HG02884 (cell line): ENCODE measurements around the gene FNDC3B.

ENCODE experiments used
- ATAC-seq: cut with Tn5 transposase; IDR thresholded peaks from one replicate; pipeline ENCODE4 v1.9.1; 2021; ENCODE audit warnings: mild to moderate bottlenecking, moderate library complexity; ENCODE audit not compliant: unreplicated experiment

The FNDC3B gene

GRCh38 chr3:172051957-172052354 is 12.6 kb downstream of the FNDC3B start:
- ATAC-seq: no peak

DNA sequence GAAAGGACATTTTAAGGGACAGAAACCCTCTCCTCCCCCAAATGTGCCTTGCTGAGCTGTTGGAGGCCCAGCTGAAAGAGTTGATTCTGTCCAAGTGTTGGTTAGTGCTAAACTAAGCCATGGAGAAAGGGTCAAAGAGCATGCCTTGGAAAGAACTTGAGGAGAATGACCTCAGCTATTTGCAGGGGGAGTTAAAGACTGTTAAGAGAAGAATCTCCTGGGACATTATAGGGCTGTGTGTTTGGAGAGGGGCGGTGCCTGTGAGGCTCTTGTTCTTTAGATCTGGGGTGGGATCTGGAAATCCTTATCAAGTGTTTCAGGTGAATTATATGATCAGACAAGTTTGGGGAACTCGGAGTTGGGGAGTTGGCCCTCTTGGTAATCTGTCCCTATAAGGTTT is 13.0 kb downstream of the FNDC3B start:
- no peak for ATAC-seq

GRCh38 chr3:172054115-172054764 is 14.9 kb downstream of the FNDC3B start:
- ATAC-seq: no peak

DNA sequence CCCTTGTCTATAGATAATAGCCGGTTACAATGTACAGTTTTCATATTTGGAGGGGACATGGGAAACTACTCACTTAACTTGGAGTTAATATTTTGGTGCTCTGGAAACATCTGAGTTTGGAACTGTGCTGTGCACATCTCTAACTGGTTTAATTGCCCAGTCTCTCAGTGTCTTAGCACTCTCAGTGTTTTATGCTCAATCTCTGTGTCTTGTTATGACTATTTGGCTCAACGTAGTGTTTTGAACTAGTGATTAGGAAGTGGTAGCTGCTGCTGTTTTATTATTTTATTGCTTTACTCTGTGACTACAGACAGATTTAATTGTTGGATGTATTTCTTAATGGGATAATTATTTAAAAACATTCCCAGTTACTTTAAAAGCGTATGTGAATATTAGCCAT is 17.0 kb downstream of the FNDC3B start:
- ATAC-seq: no peak

GRCh38 chr3:172057059-172057458 is 17.7 kb downstream of the FNDC3B start:
- ATAC-seq: no peak

DNA sequence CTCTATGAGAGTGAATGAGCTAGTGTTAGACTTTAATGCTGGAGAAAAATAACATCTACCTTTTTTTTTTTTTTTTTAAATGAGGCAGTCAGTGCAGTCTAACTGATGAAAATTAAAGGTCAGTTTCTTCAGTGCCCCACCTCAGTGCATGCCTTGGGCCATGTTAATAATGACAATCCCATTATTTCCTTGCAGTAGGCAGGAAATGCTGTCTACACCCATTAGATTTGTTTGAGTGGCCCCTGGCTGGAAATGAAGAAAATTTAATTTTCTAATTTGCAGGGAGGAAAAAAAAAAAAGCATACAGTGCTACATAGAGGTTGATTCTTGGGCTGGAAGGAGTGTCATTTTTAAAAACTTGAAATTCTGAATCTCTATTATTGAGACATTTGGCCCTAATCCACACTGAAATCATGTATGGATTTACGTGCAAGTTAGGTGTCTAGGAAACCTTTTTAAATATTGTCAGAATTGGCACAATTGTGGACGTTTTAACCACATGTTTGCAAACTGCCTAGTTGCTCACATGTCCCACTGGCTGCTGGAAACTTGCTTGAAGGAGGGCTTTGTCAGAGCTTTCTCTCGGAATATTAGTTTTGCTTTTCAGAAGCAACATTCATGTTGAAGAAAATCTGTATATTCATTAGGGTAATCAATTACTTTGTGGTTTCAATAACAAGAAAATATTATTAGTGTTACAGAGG is 18.4 kb downstream of the FNDC3B start:
- ATAC-seq: no peak

- no peak for ATAC-seq
Observed at GRCh38 chr3:172059532-172059931, 20.2 kb downstream of the FNDC3B start.

GRCh38 chr3:172060234-172060633 is 20.9 kb downstream of the FNDC3B start:
- no peak for ATAC-seq

DNA sequence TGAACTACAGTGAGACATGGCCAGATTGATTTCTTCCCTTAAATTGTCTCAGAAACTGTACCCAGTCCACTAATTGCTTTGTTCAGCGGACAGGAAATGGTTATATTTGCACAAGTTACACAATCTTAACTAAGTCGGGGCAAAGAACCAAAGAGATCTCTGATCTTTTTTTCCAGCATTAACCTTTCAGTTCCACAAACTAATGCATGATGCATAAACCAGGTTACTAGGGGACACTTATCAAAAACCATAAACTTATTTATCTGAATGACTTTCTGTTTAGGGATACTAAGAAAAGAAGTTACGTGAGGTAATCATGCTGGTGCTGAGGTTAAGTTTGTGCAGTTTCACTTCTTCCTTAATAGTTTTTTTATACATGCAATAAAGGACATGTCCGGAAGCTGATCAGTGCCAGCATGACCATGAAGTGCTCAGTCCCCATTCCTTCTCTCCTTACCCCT is 22.4 kb downstream of the FNDC3B start:
- peak; percentile 93 for ATAC-seq

- no peak for ATAC-seq
Observed at GRCh38 chr3:172062761-172063160, 23.4 kb downstream of the FNDC3B start.

DNA sequence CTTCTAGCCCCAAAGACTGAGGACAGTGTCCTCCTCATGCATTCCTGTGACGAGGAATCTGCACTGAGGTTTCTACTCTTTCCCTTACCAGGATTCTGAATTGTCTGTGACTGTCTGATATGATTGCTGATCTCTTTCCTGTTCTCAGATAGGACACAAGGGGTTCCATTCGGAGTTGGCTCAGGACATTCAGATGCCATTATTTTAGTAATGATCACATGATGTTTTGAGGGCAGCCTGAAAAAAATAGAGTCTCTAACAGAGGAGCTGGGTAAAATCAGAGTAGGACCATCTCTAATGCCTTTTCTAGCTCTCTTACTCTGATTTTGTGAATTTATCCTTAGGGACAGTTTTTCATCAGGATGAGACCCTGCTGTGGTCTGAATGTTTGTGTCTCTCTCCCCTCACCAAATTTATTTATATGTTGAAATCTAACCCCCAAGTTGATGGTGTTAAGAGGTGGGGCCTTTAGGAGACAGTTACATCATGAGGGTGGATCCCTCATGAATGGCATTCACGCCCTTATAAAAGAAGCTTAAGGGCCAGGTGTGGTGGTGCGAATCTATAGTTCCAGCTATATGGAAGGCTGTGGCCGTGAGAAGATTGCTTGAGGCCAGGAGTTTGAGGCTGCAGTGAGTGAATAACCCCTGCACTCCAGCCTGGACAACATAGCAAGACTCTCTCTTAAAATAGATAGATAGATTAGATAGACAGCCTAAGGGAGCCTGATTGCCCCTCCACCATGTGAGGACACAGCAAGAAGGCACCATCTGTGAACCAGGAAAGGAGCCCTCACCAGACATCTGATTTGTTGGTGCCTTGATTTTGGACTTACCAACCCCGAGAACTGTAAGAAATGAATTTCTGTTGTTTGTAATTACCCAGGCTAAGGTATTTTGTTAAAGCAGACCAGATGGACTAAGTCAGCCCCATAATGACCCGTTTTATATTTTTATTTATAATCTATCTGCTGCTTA is 24.4 kb downstream of the FNDC3B start:
- no peak for ATAC-seq

DNA sequence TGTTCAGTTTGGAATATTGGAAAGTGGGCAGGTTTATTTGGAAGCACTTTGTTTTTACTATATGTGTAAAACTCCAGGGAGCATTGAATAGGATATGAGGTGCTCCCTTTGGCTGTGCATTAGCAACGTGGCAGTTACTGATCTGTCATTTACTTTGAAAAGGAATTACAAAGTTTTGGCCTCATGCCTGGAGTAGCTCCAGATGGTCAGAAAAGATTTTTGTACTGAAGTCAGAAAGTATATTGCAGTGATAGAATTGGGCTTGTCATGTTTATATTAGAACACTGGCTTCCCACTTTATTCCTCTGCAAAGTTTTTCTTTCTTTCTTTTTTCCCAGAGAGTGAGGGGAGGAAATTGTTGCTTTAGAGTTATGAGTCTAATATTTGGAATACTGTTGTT is 26.1 kb downstream of the FNDC3B start:
- no peak for ATAC-seq

- ATAC-seq: no peak
Observed at GRCh38 chr3:172065967-172066762, 26.8 kb downstream of the FNDC3B start.

DNA sequence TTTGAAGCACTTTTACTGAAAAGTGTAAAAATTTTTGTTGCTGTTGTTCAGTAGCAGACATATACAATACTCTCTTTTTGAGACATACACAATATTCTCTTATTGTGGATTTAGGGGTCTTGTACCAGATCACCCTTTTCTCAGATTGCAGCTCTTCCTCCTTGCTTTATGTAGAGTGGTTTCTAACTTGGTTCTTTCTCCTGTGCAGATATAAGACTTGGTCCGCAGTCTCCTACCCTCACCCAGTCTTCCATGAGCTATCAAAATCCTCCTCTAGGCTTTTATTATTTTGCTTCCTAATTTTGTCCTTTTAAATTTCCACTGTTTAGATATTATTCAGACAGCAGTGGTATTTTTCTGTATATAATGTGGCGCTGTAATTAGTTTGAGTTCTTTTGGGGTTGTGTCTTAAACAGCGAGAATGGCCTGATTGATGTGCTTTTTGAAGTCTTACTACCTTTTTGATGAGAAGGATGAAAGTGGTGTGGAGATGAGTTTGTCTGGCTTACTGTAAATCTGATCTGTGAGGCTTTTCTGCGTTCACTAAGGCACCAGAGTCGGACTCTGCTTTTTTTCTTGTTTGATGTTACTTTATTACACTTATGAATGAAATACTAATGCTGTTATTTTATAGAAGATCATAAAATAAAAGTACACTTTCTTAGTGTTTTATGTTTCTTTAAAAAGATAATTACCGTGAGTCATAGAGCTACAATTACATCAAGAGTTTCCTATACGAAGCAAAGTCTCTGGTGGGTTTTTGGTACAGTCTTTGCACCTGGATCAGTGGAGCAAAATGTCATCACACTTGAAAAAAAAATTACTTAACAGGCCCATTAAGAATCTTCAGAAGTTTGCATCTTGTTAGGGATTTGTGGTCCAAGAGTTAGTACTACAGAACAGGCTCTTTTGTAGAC is 27.8 kb downstream of the FNDC3B start:
- ATAC-seq: no peak

DNA sequence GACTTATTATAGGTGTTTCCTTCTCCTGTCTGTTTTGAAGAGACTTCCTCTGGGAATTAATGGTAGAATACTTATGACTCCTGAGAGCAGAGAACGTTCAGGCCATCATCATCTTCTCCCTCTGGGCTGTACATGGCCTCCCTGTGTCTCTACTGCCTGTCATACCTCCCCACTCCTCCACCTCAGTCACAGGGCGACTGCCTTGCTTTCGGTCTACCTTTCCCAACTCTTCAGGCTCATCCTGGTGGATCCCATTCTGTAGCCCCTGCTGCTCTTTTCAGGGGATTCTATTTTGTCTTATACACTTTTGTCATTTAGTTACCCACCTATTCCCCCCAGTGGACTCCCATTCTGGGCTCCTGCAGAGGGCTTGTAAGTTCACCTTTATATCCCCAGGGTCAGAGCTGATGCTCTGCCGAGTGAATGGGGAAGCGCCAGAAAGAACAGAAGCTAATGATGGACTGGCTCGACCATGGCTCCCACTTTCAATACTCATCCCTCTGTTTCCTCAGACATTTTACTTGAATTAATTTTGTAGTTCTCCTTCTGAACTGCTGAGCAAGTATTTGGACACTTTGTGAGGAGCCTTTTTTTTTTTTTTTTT is 28.6 kb downstream of the FNDC3B start:
- ATAC-seq: no peak

- no peak for ATAC-seq
Observed at GRCh38 chr3:172068977-172069376, 29.6 kb downstream of the FNDC3B start.

- ATAC-seq: no peak
Observed at GRCh38 chr3:172069478-172069877, 30.1 kb downstream of the FNDC3B start.

DNA sequence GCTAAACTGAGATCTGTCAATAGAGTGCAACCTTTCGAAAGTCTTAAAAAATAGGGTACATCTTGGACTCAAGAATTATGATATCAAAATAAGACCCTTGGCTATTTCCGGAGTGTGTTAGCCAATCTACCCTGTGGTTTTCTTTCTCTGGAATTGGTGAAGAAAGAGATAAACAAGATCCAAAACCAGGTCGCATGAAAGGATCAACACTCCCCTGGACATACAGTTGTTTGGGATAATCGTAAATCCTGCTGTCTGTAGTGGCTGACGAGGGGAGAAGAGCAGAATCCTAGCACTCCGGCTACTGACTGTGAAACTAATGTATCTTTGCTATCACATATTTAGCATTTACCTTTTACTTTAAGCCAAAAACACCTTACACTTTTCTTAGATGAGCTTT is 30.9 kb downstream of the FNDC3B start:
- no peak for ATAC-seq

- no peak for ATAC-seq
Observed at GRCh38 chr3:172070802-172071201, 31.4 kb downstream of the FNDC3B start.
